Endothelial cell of umbilical vein (primary cell): ENCODE data around the gene CFAP65. TPM values are rescaled to one million over a fixed set of nuclear protein-coding genes. Genes with fewer than 3 reads are reported as not detected.

Experiments
- BruUV-seq: library from RNA; stranded (reverse); fragments of 400-500 nt; replicated peaks from 2 replicates; lab custom pipeline; 2021; lab: Mats Ljungman, UMichigan
- CTCF ChIA-PET: fragments of 300-600, 350-600 bp; sonication (Branson Sonifier 250); formaldehyde crosslinking; loops from one replicate; lab custom pipeline; 2021; ENCODE audit warnings: antibody characterized with exemption, inconsistent platforms; lab: Charles Lee
- POLR2A ChIA-PET: fragments of 300-600, 350-600 bp; sonication (Branson Sonifier 250); formaldehyde crosslinking; loops from one replicate; lab custom pipeline; 2021; ENCODE audit warnings: antibody characterized with exemption, inconsistent platforms; lab: Charles Lee
- DNase-seq: peaks from one replicate; pipeline ENCODE4 v3.0.0-alpha.2; 2011; ENCODE audit warnings: low read depth, low spot score
- FAIRE-seq: peaks from 2 replicates; lab custom pipeline; 2011; peaks lifted over from hg19 to GRCh38; lab: Jason Lieb, UNC
- H2AFZ ChIP-seq: 2 replicates; pipeline ENCODE4 v1.6.0; 2012; ENCODE audit warnings: low read depth, low read length, control low read depth, inconsistent platforms
- H3K27ac ChIP-seq: 2 replicates; pipeline ENCODE4 v1.5.1; 2011; ENCODE audit warnings: low read depth, mild to moderate bottlenecking, control low read depth, low read length, moderate library complexity; ENCODE audit not compliant: insufficient read depth
- H3K27me3 ChIP-seq, 2 experiments: 2 replicates each; pipeline versions ENCODE4 v1.6.0 to v1.6.1; 2011; ENCODE audit warnings: low read length in 2 of 2, mixed read lengths in 1 of 2; ENCODE audit not compliant: control insufficient read depth in 2 of 2, insufficient read depth in 2 of 2
- H3K36me3 ChIP-seq, 2 experiments: 2 replicates in 1 of 2; 3 replicates in 1 of 2; pipeline ENCODE4 v1.5.1; 2011; ENCODE audit warnings: low read length in 2 of 2, mild to moderate bottlenecking in 1 of 2, moderate library complexity in 1 of 2; ENCODE audit not compliant: control insufficient read depth in 2 of 2, insufficient read depth in 2 of 2; ENCODE audit errors: extremely low read depth in 1 of 2
- H3K4me1 ChIP-seq: 3 replicates; pipeline ENCODE4 v1.5.1; 2011; ENCODE audit warnings: mild to moderate bottlenecking, low read length; ENCODE audit not compliant: control insufficient read depth, insufficient read depth; ENCODE audit errors: extremely low read depth
- H3K4me2 ChIP-seq: 2 replicates; pipeline ENCODE4 v1.6.1; 2011; ENCODE audit warnings: low read length, control low read depth, mixed read lengths; ENCODE audit not compliant: insufficient read depth
- H3K4me3 ChIP-seq, 3 experiments: fragments of 200-600 bp in 1 of 3; sonication (generic), shearing (Covaris generic) in 1 of 3; replicated peaks in 1 of 3; 2 replicates each; pipeline ENCODE4 v1.5.1; 2011 to 2016; ENCODE audit warnings: control low read depth in 3 of 3, low read length in 3 of 3, mild to moderate bottlenecking in 2 of 3, inconsistent platforms in 1 of 3, low read depth in 1 of 3, moderate library complexity in 1 of 3; ENCODE audit not compliant: insufficient read depth in 1 of 3
- H3K79me2 ChIP-seq: 2 replicates; pipeline ENCODE4 v1.6.0; 2012; ENCODE audit warnings: low read length, inconsistent platforms; ENCODE audit not compliant: control insufficient read depth, insufficient read depth
- H3K9ac ChIP-seq: replicated peaks from 2 replicates; pipeline ENCODE3; 2011; ENCODE audit warnings: low read length, control low read depth; ENCODE audit not compliant: insufficient read depth; ENCODE audit errors: extremely low read depth
- H3K9me1 ChIP-seq: replicated peaks from 3 replicates; pipeline ENCODE4 v1.6.0; 2011; ENCODE audit warnings: mild to moderate bottlenecking, low read length; ENCODE audit not compliant: control insufficient read depth, insufficient read depth; ENCODE audit errors: extremely low read depth
- H3K9me3 ChIP-seq: replicated peaks from 2 replicates; pipeline ENCODE4 v1.5.1; 2012; ENCODE audit warnings: low read length, inconsistent platforms; ENCODE audit not compliant: control insufficient read depth, insufficient read depth
- H4K20me1 ChIP-seq: replicated peaks from 2 replicates; pipeline ENCODE3; 2011; ENCODE audit warnings: mild to moderate bottlenecking, low read length; ENCODE audit not compliant: control insufficient read depth, insufficient read depth; ENCODE audit errors: extremely low read depth
- EZH2 ChIP-seq: IDR thresholded peaks from 2 replicates; pipeline ENCODE4 v1.6.1; 2012; ENCODE audit warnings: borderline replicate concordance, low read depth, mild to moderate bottlenecking, moderate library complexity, low read length, inconsistent platforms; ENCODE audit not compliant: severe bottlenecking
- FOS ChIP-seq: IDR thresholded peaks from 2 replicates; pipeline ENCODE4 v1.6.1; 2011; ENCODE audit warnings: mild to moderate bottlenecking, low read length, moderate library complexity, borderline replicate concordance; ENCODE audit not compliant: insufficient read depth
- GATA2 ChIP-seq: IDR thresholded peaks from 2 replicates; pipeline ENCODE4 v1.7.0; 2011; ENCODE audit warnings: low read depth, mild to moderate bottlenecking, moderate library complexity, mixed read lengths, low read length; ENCODE audit not compliant: insufficient read length, insufficient read depth
- JUN ChIP-seq: IDR thresholded peaks from 2 replicates; pipeline ENCODE4 v1.6.1; 2011; ENCODE audit warnings: borderline replicate concordance, low read depth; ENCODE audit not compliant: insufficient read length, insufficient read depth
- MAX ChIP-seq: IDR thresholded peaks from 2 replicates; pipeline ENCODE4 v1.6.1; 2011; ENCODE audit not compliant: insufficient read depth, insufficient read length
- MYC ChIP-seq: IDR thresholded peaks from one replicate; pipeline ENCODE4 v1.6.1; 2011; ENCODE audit warnings: mild to moderate bottlenecking, low read depth, low read length
- POLR2A ChIP-seq: IDR thresholded peaks from 2 replicates; pipeline ENCODE4 v1.6.1; 2012; ENCODE audit warnings: low read depth, mild to moderate bottlenecking, control low read depth, low read length
- POLR2AphosphoS5 ChIP-seq: IDR thresholded peaks from 2 replicates; pipeline ENCODE4 v1.6.1; 2012; ENCODE audit warnings: low read depth, mild to moderate bottlenecking, control low read depth, low read length, moderate library complexity; ENCODE audit not compliant: insufficient read depth
- dilution Hi-C: fragments of 300-500 bp; cut with MboI; formaldehyde crosslinking; loops from one replicate; pipeline ENCODE4 v1.15.0; 2019; ENCODE audit warnings: low sequenced_read_pairs; ENCODE audit not compliant: extremely low pct_ligation_motif_present
- intact Hi-C: fragments of 100-400 bp; cut with micrococcal nuclease; formaldehyde crosslinking; loops from one replicate; pipeline ENCODE4 v1.10.0; 2022
- polyA plus RNA-seq, 4 experiments: library from polyadenylated mRNA; depleted of rRNA in 3 of 4; stranded (reverse) in 3 of 4; unstranded in 1 of 4; fragments of >200 nt; gene quantifications; 2 replicates each; pipeline versions ENCODE4 v1.2.1 to v1.2.3, GENCODE V29; 2011 to 2012; ENCODE audit warnings: missing spikeins in 1 of 4
- total RNA-seq: library from RNA; stranded (reverse); gene quantifications from 2 replicates; pipeline ENCODE4 v1.2.3, GENCODE V29; 2021
- TF ChIP-seq, protein P1 (sequence below), 2 donors: IDR thresholded peaks; 1 replicate in 1 of 2; 2 replicates in 1 of 2; pipeline ENCODE4 v1.5.1; 2011; ENCODE audit warnings: low read length in 2 of 2, mild to moderate bottlenecking in 2 of 2, moderate library complexity in 2 of 2, control low read depth in 1 of 2, inconsistent platforms in 1 of 2, low read depth in 1 of 2; ENCODE audit not compliant: insufficient read depth in 1 of 2; ENCODE audit errors: extremely low read depth in 1 of 2

CFAP65 gene
- total and polyA plus RNA-seq, 2 donors (not counting 3 experiments of a cell fraction or from before 2014, with no cell fraction given), result 0.03 TPM; not detected in 1

GRCh38 chr2:219076253-219076652 lies 34.9 kb upstream of the CFAP65 start:
- Histone ChIP-seq H2AFZ (no peak overlapping the region), H3K9me3 (no peaks in the 10 kb centered on the region), H3K36me3 (peaks cover 0 to 9% of the 10 kb centered on the region in 2 experiments), H3K4me1 (no peaks in the 10 kb centered on the region), H3K27ac (no peak overlapping the region), H3K4me3 (no peak overlapping the region), H4K20me1 (no peaks in the 10 kb centered on the region), H3K9ac (no peak overlapping the region), H3K9me1 (no peaks in the 10 kb centered on the region), H3K4me2 (no peak overlapping the region), H3K27me3 (no peaks in the 10 kb centered on the region), H3K79me2 (no peaks in the 10 kb centered on the region)
- no peak for FAIRE-seq
- POLR2A ChIA-PET, result no interaction called here
- TF ChIP-seq EZH2 (no peak), POLR2A (no peak), GATA2 (no peak), POLR2AphosphoS5 (no peak), MAX (no peak), FOS (no peak), JUN (no peak), MYC (no peak)
- TF ChIP-seq, protein P1, sequence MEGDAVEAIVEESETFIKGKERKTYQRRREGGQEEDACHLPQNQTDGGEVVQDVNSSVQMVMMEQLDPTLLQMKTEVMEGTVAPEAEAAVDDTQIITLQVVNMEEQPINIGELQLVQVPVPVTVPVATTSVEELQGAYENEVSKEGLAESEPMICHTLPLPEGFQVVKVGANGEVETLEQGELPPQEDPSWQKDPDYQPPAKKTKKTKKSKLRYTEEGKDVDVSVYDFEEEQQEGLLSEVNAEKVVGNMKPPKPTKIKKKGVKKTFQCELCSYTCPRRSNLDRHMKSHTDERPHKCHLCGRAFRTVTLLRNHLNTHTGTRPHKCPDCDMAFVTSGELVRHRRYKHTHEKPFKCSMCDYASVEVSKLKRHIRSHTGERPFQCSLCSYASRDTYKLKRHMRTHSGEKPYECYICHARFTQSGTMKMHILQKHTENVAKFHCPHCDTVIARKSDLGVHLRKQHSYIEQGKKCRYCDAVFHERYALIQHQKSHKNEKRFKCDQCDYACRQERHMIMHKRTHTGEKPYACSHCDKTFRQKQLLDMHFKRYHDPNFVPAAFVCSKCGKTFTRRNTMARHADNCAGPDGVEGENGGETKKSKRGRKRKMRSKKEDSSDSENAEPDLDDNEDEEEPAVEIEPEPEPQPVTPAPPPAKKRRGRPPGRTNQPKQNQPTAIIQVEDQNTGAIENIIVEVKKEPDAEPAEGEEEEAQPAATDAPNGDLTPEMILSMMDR (IDR thresholded peaks at IDR 0.05; ENCODE audit: extremely low read depth in 1 of 2, insufficient read depth in 1 of 2, low read depth in 1 of 2, low read length in 2 of 2), result no peak
- CTCF ChIA-PET, result interaction anchor here (1.1 to 7.3 kb wide), 5 partner anchors 9 to 79 kb away, joined by 3 to 135 read pairs (median 7); no protein-coding TSS in a partner anchor
- dilution Hi-C loops, result no loop called here
- DNase-seq, result no peak
- BruUV-seq, result no TSS peak
- intact Hi-C loops, result no loop called here
